Measurements from ENCODE around the gene PLCB1. TPM values are rescaled to one million over a fixed set of nuclear protein-coding genes. Genes with fewer than 3 reads are reported as not detected.
"Not testable (repeated sequence)": the region's sequence is repeated elsewhere in the genome, so short reads cannot be mapped to it uniquely, and the experiment has no call there.

Gene PLCB1
- polyA plus RNA-seq, 3 donors = 2.5 to 12.7 (median 3.6) TPM

DNA sequence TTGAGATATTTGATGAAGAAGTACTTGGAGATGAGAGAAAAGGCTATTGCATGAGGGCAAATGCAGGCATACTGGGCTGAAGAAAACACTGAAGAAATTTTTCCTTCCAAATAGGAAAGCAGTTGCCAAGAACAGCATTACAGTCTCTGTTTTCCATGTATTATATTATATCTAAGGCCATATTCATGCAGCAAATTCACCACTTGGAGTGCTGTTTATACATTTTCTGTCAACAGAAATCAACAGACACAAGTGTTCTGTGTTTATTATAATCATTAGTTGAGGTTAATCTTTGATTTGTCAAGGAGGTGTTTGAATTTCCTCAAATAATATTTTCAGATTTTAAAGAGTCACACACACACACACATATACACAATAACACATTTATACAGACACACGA is 668.0 kb downstream of the PLCB1 start:
- H3K27ac ChIP-seq (ENCODE audit: low read depth, low read length) = no peak overlapping the region
- 0 to 95% (median 74%) methylated on average over 1 of the region's 1 CpG for WGBS, 3 donors

DNA sequence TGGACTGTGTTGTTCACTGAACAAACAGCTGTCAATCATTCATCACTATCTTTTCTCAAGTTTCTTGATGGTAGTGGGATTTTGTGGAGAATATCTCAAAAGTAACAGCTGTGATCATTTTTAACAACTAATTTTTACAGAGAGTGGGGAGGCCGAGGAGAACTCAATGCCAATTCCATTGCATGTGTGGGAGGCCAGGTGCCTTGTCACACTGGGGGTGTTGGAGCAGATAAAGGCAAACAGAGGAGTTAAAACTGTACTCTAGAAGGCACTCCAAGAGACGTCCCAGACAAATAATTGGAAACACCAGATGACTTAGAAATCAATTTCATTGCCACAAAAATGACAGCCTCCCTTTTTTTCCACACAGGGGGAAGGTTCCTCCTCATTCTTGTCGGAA is 669.6 kb downstream of the PLCB1 start:
- H3K27ac ChIP-seq (ENCODE audit: low read depth, low read length) = no peak overlapping the region
- WGBS, 3 donors = 84 to 92% (median 89%) methylated on average over 3 of the region's 3 CpGs

DNA sequence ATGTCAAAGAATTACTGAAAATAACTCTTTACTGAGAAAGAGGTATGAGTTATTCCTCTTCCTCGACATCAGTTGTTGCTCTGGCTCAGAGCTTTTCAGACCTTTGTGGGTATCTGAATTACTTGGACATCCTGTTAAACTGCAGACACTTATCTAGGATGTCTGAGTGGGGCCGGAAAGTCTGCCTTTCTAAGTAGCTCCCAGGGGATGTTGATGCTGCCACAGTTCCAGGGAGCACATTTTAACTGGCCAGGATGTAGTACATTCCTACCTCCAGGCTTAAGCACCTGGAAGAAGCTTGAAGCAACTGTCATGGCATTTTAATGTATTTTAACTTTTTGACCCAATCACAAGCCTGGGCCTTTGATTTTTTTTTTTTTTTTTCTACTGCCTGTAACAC is 671.0 kb downstream of the PLCB1 start:
- 57 to 78% (median 62%) methylated on average over 2 of the region's 2 CpGs for WGBS, 3 donors
- no peak overlapping the region for H3K27ac ChIP-seq (ENCODE audit: low read depth, low read length)

DNA sequence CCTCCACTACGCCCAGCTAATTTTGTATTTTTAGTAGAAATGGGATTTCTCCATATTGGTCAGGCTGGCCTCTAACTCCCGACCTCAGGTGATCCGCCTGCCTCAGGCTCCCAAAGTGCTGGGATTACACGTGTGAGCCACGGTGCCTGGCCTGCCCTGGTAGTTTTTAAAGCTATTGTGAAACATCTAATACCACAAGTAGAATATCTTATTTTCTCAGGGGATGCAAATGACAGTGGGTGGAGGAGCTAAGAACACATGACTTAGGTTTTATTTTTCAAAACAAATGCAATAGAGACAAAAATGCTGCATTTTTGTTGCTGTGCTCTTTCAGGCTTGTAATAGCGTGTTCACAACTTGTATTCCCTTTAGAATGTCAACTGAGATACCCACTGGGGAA is 671.9 kb downstream of the PLCB1 start:
- 86 to 92% (median 88%) methylated on average over 6 of the region's 6 CpGs for WGBS, 3 donors

DNA sequence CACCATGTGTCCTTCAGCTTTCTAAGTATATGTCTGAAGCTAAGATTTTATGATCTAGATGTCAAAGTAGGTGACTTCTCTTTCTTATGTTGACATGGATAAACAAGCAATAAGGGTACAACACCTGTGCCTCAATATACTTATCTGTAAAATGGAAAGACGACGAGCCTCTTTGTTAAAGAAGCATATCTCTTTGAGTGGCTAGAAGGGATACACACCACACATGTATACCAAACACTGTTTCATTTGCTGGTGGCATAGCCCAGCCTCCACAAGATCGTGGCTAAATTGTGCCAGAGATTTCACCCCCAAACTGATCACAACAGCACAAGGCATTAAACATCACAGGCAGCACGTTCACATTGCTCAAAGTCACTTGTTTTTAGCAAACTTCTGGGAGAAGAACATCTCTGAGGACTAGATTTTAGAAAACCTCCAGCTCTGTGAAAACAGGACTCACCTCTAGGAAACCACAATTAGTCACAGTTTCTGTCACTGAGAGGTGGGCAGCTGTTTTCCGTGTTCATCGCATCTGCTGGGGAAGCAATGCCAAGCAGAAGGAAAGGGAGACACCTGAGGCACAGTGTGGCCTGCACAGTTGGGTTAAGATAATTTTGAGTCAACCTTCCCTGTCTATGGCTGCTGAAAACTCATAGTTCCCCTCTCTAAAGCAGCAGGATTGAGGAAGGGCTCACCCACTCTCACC is 673.8 kb downstream of the PLCB1 start:
- WGBS, 3 donors = 78 to 85% (median 79%) methylated on average over 6 of the region's 6 CpGs
- H3K27ac ChIP-seq (ENCODE audit: low read depth, low read length) = no peak overlapping the region

More for the DNA sequence above, 671.9 kb downstream of the PLCB1 start:
- H3K27ac ChIP-seq (ENCODE audit: low read depth, low read length) = no peak overlapping the region

DNA sequence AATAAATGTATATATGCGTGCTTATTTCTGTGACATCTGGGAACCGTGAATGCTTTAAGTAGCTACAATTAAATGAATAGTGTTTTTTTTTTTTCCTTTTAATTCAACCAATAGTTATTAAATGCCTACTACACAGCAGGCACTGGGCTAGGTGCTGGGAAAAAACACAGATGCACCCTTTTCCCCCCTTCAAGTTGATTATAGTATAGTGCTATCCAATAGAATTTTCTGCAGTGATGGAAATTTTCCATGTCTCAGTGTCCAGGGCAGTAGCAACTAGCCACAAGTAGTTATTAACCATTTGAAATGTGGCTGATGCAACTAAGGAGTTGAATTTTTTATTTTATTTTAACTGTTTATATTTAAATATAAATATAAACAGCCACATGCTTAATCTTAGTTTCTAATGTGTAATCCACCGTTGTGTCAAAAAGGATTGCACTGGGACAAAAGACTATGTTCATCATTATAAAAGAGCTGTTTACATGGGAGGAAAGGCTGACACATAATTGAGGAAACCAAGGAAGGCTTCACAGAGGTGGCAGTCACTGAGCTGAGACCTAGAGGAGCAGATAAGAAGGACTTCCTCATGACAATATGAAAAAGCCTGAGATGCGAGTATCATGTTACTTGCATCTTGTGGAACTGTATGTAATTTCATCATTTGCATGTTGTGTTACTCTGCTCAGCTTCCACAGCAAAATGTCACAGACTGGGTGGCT is 675.6 kb downstream of the PLCB1 start:
- H3K27ac ChIP-seq (ENCODE audit: low read depth, low read length) = no peak overlapping the region
- WGBS, 3 donors = 67 to 85% (median 84%) methylated on average over 4 of the region's 4 CpGs

GRCh38 chr20:8808202-8808535 is 676.1 kb downstream of the PLCB1 start:
- 30 to 51% (median 50%) methylated on average over 5 of the region's 5 CpGs for WGBS, 3 donors
- no peak overlapping the region for H3K27ac ChIP-seq (ENCODE audit: low read depth, low read length)

DNA sequence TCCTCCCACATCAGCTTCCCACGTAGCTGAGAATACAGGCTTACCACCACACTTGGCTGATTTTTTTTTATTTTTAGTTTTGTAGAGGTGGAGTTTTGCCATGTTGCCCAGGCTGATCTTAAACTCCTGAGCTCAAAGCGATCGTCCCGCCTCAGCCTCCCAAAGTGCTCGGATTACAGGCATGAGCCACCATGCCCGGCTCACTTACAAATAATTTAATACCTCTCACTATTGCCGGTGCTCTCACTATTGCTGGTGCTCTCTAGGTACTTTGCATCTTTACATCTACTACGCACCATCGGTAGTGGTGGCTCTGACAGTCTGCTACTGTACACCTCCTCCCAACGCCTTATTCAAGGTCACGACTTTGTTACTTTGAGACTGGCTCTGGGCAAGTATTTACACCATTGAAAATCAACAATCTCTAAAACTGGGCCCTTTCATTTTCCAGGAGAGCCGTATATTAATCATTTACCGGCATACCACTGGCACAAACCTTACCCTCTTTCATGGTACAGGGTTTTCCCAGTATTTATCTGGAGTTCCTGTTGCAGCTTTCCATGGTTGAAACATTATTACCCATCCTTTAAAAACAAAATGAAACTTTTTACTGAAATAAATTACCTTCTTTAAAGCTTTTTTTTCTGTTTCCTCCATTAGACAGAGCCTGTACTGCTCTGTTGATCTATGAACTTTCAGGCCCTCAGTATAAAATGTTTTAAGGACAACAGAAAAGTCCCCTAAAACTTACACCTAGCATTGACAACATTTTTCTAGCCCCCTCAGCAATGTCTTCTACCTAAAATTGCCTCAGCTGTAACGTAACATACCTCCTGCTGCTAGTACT is 677.3 kb downstream of the PLCB1 start:
- H3K27ac ChIP-seq (ENCODE audit: low read depth, low read length) = no peak overlapping the region
- WGBS, 3 donors = 44 to 92% (median 90%) methylated on average over 14 of the region's 14 CpGs

DNA sequence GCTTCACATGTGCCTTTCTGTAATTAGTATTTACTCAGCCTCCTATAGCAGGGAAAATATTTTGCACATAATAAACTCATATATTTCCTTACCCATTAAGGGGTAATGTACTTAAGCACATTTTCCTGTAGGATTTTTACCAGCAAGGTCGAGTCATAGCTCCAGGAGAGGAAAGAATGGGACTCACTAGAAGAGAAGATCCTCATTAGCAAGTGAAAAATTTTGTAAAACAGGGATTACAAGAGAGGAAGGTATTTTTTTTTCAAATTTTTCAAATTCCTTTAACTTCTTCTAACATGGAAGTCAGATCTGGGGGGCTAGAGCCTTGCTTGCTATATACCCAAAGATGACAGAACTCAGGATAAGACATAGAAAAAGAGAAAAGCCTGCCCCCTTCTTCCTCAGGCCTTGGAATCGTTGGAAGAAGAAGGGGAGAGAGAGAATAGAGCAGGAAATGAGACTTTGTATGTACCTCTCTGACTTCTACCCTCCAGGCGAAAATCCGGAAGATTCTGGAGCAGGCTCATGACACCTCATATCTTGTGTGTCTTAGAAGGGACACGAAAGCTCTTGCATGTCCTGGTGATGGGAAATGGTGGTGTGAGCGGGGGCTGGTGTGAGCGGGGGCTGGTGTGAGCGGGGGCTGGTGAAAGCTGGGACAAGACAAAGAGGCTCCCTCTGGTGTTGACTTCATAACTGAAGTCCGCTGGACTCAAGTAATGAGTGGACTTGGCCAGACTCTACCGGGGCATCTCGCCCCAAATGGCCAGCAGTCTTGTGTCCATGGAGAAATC is 679.9 kb downstream of the PLCB1 start:
- H3K27ac ChIP-seq (ENCODE audit: low read depth, low read length) = no peak overlapping the region
- 85 to 96% (median 88%) methylated on average over 11 of the region's 11 CpGs for WGBS, 3 donors

- no peak overlapping the region for H3K27ac ChIP-seq (ENCODE audit: low read depth, low read length)
- 47 to 82% (median 53%) methylated on average over 7 of the region's 7 CpGs for WGBS, 3 donors
Measured at GRCh38 chr20:8812817-8813216, 680.8 kb downstream of the PLCB1 start.

DNA sequence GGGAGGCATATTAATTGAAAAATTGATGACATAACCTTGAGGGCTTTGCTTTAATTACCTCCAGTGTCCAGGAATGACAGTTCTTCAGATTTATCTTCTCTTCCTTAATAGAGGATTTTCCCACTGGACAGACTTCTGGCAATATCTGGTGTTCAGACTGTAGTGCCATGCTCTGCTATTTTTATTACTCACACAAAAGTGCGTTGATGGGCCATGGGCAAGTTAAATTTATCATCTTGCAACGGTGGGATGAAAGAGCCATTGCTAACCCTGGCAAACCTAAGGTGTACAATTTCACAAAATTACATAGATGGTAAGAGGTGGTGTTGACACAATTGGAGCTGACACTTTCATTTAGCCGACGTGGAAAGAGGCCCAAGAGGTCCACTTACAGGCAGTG is 683.1 kb downstream of the PLCB1 start:
- H3K27ac ChIP-seq (ENCODE audit: low read depth, low read length) = no peak overlapping the region
- 76 to 92% (median 91%) methylated on average over 4 of the region's 4 CpGs for whole genome bisulfite sequencing, 3 donors

- H3K27ac ChIP-seq (ENCODE audit: low read depth, low read length) = no peak overlapping the region
- WGBS, 3 donors = 91 to 95% (median 92%) methylated on average over 5 of the region's 5 CpGs
Measured at GRCh38 chr20:8829256-8829655, 697.2 kb downstream of the PLCB1 start.

DNA sequence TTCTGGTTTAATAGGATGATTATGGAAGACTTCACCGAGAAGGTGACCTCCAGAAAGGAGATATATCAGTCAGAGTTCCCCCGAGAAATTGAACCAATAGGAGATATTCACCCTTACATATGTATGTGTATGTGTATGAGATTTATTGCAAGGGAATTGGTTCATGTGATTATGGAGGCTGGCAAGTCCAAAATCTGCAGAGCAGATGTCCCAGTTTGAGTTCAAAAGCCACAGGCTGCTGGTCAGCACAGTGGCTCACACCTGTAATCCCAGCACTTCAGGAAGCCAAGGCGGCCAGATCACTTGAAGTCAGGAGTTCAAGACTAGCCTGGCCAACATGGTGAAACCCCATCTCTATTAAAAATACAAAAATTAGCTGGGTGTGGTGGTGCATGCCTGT is 702.2 kb downstream of the PLCB1 start:
- not testable (repeated sequence) for H3K27ac ChIP-seq (ENCODE audit: low read depth, low read length)

GRCh38 chr20:8834851-8835250 is 702.8 kb downstream of the PLCB1 start:
- H3K27ac ChIP-seq (ENCODE audit: low read depth, low read length) = no peak overlapping the region
- 69 to 100% (median 75%) methylated on average over 1 of the region's 1 CpG for WGBS, 3 donors

More for the DNA sequence above, 702.2 kb downstream of the PLCB1 start:
- WGBS, 3 donors = 94 to 96% (median 96%) methylated on average over 3 of the region's 3 CpGs

DNA sequence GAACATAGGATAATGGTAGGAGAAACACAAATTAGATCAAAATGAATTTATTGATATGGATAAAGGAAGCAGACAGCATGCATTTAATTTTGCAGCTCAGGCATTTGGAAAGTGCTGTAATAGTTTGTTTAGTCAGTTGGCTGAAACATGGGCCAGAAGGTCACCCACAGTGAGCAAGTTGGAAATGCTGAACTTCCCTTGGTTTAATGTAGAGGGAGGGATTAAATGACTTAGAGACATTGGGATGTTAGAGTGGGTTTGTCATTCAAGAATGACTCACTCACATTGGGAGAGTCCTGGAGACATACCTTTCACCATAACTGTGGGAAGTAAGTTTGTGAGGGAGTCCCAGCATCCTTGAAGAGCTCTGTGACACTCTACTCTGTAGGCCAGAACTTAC is 705.3 kb downstream of the PLCB1 start:
- H3K27ac ChIP-seq (ENCODE audit: low read depth, low read length) = no peak overlapping the region

DNA sequence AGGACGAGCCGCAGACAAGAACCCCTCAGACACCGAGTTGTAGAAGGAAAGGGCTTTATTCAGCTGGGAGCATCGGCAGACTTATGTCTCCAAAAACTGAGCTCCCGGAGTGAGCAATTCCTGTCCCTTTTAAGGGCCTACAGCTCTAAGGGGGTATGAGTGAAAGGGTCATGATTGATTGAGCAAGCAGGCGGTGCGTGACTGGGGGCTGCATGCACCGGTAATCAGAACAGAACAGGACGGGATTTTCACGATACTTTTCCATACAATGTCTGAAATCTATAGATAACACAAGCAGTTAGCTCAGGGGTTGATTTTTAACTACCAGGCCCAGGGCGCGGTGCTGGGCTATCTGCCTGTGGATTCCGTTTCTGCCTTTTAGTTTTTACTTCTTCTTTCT is 710.5 kb downstream of the PLCB1 start:
- no peak overlapping the region for H3K27ac ChIP-seq (ENCODE audit: low read depth, low read length)
- 91 to 94% (median 93%) methylated on average over 13 of the region's 13 CpGs for WGBS, 3 donors

- H3K27ac ChIP-seq (ENCODE audit: low read depth, low read length) = no peak overlapping the region
- WGBS, 3 donors = 69 to 94% (median 90%) methylated on average over 5 of the region's 5 CpGs
Measured at GRCh38 chr20:8844179-8844578, 712.1 kb downstream of the PLCB1 start.

DNA sequence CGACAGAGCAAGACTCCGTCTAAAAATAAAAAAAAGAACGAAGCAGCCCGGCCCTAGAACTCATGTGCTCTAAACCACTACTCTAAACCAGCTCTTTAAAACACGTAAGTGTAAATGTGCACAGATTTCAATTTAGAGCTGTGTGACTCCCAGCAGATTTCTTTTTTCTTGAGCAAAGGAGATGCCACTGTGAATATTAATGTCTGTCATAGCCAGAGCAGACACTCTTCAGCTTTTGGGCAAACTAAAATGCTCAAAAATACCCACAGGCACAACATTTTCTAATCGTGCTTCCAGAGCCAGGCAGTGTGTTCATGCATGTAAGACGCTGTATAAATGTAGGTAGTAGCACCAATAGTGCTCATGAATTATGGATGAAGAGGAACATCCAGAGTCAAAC is 717.9 kb downstream of the PLCB1 start:
- WGBS, 3 donors = 93 to 95% (median 95%) methylated on average over 7 of the region's 7 CpGs

GRCh38 chr20:8851446-8851845 is 719.4 kb downstream of the PLCB1 start:
- H3K27ac ChIP-seq (ENCODE audit: low read depth, low read length) = no peak overlapping the region
- 86 to 100% (median 88%) methylated on average over 1 of the region's 1 CpG for WGBS, 3 donors

More for the DNA sequence above, 717.9 kb downstream of the PLCB1 start:
- no peak overlapping the region for H3K27ac ChIP-seq (ENCODE audit: low read depth, low read length)
